Left renal pelvis (tissue), 4 donors: ENCODE measurements around the gene PCYT1A. TPM values are rescaled to one million over a fixed set of nuclear protein-coding genes. Genes with fewer than 3 reads are reported as not detected.
"Not testable (repeated sequence)": the region's sequence is repeated elsewhere in the genome, so short reads cannot be mapped to it uniquely, and the experiment has no call there.

ENCODE experiments used
- DNase-seq, 4 donors: peaks; one replicate each; pipeline ENCODE4 v3.0.0-alpha.2; 2013; ENCODE audit warnings: low read depth in 4 of 4, low spot score in 3 of 4
- polyA plus RNA-seq, 4 donors: library from polyadenylated mRNA; unstranded; fragments of 120-200 nt; gene quantifications; one replicate each; pipeline ENCODE4 v1.2.1, GENCODE V29; 2013; ENCODE audit not compliant: insufficient read length in 4 of 4

The PCYT1A gene
- polyA plus RNA-seq, 4 donors = 34.3 to 40.9 (median 39.3) TPM

DNA sequence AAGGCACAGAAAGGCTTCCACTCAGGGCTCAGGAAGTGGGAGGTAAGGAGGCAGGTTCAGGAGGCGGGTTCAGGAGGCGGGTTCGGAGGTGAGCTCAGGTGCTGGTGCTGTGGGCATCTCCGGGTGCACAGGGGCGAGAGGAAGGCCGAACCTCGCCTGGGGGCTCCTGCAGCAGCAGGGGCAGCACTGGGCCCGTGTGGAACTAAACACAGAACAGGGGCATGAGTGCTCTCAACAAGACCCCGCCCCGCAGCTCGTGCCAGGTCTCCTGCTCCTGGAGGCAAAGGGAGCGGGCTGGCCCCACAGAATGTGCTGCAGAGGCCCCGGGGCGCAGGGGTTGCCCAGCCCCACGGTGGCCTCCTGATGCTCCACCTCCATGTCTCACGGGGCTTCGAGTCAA is 90.0 kb downstream of the PCYT1A start:
- no peak for DNase-seq

DNA sequence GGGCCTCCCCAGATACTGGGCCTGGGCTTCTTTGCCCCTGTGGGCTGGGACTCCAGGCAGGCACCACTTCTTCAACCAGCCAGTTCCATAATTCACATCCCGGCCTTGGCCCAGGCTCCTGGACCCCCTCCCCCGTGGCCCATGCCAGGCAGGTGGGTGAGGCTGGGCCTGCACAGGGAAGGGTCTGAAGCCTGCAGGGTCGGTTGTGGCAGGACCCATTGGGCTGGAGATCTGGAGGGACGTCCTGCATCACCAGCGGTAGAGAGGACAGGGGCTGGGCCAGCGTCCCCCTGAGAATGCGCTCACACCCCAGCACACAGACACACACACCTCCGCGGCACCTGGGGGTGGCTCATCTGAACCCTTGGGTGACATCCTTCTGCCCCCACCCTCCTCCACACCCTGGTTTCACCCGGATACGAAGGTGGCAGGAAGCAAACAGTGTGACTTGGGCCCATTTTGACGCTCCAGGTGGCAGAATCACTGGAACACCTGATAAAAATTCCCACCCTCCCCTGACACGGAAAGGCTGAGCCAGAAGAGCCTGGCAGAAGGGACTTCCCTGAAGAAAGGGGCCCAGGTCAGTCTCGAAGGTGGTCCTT is 91.8 kb downstream of the PCYT1A start:
- no peak for DNase-seq

DNA sequence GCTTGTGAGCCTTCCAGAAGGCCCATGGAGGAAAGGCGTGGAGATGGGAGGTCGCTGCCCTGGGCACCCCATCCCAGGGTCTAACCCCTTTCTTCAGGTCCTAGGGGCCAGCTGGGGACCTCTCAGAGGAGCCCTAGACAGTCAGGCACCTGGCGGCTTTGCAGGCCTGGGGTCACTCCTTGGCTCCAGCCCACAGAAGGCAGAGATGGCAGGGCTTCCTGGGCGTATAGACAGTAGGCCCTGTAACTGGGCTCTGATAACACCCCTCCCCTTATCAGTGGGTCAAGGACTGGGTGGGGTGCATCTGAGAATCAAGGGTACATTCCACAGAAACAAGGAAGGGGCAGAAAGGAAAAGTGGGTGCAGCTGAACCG is 93.0 kb downstream of the PCYT1A start:
- no peak for DNase-seq

DNA sequence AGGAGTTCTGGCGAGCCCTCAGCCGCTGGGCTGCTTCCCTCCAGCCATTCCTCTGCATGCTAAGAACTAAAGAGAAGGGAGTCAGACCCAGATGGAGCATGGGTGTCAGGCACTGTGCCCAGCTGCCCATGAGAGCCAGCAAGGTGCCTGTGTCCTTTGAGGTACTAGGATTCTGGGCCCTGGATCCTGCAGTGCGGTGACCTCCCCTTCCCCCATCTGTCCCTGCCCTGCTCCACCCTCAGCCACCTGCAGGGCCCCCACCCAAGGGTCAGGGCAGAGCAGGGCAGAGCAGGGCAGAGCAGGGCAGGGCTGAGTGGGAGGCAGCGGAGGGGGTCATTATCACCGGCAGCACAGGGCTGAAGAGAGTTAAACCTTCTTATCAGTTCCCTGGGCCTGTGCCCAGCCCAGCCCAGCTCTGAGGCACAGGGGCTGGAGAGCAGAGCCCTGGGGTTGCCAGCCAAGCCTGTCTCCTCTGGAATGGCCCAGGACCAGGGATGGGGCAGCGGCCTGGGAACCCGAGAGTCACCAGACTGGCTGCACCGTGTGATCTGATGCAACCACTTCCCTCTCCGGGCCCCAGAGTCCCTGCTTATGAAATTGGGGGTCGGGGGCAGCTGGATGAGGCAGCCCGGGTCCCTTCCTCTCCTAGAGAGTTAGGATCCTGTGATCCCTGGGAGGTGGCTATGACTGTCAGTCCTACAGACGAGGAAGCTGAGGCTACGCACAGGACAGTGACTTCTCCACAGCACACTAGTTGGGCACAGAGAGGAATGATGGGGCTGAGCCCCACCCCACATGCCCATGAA is 93.6 kb downstream of the PCYT1A start:
- no peak for DNase-seq

DNA sequence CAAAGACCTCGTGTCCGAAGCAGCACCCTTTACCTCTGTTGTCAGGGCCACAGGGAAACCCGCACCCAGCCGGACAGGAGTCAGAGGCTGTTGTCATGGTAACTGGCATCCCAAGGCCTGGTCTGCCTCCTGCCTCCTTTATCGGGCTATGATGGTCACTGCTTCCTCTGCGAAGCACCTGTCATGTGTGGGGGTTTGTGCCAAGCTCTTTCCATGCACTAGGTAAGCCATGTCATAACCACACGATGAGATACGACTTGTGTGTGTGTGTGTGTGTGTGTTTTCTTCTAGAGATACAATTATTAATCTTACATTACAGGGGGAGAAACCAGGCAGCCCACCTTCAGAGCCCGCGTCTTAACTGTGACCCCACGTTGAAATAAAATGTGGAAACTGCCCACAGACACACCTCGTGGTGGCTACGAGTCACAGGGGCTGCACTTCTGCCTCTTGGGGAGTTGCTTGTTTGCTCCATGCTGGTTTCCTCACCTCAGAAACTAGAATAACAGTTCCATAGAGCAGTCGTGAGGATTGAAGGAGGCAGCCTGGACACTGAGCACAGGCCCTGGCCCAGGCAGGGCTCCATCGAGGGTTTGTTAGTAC is 94.3 kb downstream of the PCYT1A start:
- DNase-seq = no peak

DNA sequence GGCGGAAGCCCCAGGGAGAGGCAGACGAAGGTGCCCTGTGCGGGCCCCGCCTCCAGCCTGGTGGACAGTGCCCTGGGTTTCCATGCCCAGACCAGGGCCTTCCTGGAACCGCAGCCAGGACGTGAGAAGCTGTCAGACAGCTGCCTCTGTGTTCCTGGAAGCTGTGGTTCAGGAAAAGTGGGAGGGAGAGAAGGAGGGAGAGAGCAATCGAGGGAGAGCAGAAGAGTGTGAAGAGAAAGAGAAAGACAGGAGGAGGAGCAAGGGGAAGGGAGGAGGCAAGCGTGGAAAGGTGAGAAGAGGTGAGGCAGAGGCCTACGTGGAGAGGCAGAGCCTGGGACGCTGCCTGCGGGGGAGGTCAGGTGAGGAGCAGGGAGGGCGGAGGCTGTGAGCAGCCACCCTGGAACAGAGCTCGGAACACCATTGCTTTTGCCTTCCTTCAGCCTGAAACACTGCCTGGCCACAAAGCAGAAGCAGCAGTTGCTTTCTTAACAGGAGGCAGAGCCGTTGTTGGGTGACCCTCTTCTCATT is 94.9 kb downstream of the PCYT1A start:
- DNase-seq = no peak

DNA sequence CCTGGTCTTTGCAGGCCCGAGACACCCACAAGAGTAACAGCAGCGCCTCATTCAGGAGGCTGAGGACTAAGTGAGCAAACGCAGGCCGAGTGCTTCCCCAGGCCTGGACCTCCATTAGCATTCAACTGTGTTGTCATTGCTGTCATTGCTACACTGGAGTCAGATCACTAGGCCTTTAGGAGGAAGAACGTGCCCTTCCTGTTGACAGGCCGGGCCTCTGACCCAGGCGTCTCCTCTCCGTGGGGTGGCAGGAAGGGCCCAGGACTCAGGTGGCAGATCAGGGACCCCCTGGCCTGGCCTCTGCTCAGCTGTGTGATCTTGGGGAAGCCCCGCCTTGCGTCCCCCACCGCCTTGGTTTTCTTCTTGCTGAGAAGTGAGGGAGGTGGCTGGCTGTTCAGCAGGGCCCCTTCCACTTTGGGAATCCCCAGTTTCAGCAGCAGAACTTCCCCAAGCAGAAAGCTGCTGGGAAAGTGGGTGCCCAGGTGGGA is 95.4 kb downstream of the PCYT1A start:
- no peak for DNase-seq

DNA sequence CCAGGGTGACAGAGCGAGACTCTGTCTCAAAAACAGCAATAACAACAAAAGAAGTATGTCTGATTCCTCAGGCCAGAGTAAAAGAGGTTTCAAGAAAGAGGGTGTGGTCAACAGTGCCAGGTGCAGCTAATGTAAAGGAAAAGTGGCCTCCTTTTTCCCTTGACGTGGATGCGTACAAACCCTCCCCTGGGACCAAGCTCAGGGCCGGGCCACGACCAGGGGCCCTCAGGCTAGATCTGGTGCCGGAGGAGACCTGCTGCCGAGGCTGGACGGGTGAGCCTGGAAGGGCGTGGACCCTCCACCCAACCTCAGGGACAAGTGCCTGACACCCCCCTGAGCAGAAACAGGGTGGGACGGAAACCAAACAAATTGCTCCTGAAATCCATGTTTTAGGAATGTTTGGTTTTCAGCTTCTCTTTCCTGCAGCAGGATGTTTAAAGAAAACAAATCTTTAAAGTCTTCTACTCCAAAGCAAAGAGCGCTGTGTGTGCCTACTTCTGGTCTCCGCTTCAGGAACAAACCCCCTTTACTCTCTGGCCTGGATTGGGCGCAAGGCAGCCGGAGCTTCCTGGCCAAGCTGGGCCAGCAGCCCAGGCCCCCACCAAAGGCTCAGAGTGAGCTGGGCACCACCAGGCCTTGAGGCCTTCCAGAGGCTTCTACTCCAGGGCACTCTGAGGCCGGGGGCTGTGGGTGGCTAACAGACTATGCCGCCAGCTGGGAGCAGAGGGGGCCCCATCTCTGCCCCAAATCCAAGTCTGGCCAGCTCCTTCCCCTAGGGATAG is 97.8 kb downstream of the PCYT1A start:
- no peak for DNase-seq

DNA sequence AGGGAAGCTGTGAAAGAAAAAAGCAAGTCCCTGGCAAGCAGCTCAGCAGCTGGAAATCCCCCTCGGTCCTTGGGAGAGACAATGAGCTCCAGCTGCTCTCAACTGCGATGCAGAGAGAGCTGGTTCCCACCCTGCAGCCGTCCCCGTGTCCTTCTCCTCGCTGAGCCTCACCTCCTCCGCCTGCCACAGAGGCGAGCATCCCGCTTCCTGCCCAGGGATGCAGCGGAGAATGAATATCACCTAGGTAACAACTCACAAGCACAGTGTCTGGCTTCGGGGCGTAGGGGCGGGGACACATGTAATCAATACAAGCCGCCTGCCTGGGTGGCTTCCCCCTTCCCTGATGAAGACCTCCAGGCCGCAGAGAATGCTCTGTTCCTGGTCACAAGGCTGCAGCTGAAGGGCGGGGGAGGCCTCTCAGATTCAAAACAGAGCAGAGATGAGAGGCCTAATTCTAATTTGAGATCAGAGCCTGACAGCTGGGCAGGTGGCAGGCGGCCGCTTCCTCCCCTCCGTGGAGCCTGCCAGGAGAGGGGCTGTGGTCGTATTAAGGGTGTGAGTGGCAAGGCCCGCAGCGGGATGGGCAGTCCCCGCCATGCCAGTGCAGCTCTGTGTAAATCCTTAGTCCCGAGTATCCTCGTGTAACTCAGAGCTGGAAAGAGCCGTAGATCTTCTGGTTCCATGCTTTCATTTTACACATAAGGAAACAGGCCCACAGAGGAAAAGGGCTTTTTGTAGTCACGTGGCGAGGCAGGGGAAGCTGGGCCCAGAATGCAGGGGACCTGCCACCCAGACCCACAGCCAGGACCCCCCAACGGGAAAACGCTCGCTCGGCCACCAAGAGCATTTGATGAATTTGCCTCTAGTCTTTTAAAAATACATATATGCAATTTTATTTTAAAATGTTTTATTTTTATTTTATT is 100.6 kb downstream of the PCYT1A start:
- no peak for DNase-seq

DNA sequence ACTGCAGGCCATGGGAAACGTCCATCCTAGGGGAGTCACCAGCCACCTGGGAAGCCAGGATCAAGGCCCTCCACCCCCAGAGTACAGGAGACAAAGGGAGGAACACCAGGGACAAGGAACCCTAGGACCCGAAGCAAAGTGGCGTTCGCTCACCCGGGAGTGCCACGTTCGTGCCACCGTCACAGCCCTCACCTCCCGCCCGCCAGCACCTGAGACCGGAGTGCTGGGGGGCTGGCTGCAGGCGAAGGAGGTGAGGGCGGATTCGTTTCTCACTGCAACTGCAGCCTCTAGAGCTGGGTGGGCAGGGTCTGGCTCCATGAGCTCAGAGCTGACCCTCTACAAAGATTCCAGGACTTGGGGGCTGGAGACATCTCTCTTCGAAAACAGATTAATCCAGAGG is 102.6 kb downstream of the PCYT1A start:
- DNase-seq = no peak

DNA sequence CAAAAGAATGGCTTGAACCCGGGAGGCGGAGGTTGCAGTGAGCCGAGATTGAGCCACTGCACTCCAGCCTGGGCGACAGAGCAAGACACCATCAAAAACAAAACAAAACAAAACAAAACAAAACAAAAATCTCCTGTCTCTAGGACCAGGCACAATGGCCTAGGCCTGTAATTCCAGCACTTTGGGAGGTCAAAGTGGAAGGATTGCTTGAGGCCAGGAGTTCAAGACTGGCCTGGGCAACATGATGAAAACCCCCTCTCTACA is 103.4 kb downstream of the PCYT1A start:
- DNase-seq = not testable (repeated sequence)

DNA sequence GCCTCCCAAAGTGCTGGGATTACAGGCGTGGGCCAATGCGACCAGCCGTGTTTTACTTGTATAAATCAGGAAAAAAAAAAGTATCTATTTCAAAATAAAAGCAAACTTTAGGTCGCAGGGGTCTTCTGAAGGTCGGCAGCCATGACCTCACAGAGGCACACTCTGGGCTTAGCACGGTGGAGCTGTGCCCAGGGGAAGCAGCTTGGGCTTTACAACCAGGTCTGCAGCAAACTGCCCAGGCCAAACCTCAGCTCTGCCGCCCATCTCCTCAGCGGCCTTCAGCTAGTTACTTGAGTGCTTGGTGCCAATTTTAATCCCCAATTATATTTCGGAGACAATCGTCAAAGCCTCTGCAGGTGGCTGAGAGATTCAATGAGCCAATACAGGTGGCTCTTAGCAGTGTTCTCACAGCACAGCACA is 106.4 kb downstream of the PCYT1A start:
- no peak for DNase-seq

DNA sequence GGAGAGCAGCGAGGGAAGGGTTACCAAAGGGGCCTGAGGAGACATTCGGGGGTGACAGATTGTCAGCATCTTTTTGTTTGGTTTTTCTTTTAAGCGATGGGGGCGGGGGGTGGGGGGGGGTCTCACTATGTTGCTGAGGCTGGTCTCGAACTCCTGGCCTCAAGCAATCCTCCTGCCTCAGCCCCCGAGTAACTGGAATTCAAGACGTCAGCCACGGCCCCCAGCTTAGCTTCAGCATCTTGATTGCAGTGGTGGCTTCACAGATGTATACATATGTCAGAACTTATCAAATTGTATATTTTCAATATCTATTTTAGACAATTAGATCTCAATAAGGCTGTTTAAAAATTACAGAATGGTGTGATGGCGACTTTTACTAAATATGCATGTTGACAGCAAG is 107.2 kb downstream of the PCYT1A start:
- DNase-seq = no peak

Other genes starting within 250 kb of the PCYT1A start
- 10 to 100 TPM; 41.7 to 53.6 (median 47.5) TPM for gene TFRC, start 205.6 kb downstream of the PCYT1A start, polyA plus RNA-seq
- gene ZDHHC19, start 76.3 kb downstream of the PCYT1A start, polyA plus RNA-seq = not detected
- gene SLC51A, start 71.2 kb downstream of the PCYT1A start, polyA plus RNA-seq = 10 to 100 TPM in 3 of 4 donors, 1 to 10 TPM in 1; 8.2 to 12.8 (median 11.2) TPM
- gene DYNLT2B, start 30.5 kb upstream of the PCYT1A start, polyA plus RNA-seq = 10 to 100 TPM; 19.4 to 39.0 (median 35.7) TPM
- under 1 TPM; 0.11 to 0.34 (median 0.29) TPM for gene TM4SF19, start 50.7 kb upstream of the PCYT1A start, polyA plus RNA-seq
- gene UBXN7, start 144.7 kb upstream of the PCYT1A start, polyA plus RNA-seq = 10 to 100 TPM; 30.5 to 36.7 (median 33.3) TPM
- 10 to 100 TPM; 14.8 to 16.7 (median 15.8) TPM for gene RNF168, start 216.0 kb upstream of the PCYT1A start, polyA plus RNA-seq
- gene SMCO1, start 227.6 kb upstream of the PCYT1A start, polyA plus RNA-seq = under 1 TPM in 1 of 4 donors, not detected in 3; 0.08 TPM